ENCODE data around the gene LEF1.
"Not testable (repeated sequence)": the region's sequence is repeated elsewhere in the genome, so short reads cannot be mapped to it uniquely, and the experiment has no call there.

The LEF1 gene

DNA sequence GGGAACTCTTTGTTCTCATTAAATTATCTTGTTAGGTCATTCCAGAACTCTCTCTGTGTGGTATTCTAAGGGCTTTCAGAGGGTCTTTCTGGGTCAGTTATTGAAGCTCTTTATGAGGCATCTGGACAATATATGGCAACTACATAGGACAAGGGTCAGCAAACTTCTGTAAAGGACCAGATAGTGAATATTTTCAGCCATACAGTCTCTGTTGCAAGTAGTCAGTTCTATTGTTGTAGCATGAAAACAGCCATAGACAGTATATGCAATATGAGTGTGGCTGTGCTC is 143.9 kb downstream of the LEF1 start:
- no peak for DNase-seq

DNA sequence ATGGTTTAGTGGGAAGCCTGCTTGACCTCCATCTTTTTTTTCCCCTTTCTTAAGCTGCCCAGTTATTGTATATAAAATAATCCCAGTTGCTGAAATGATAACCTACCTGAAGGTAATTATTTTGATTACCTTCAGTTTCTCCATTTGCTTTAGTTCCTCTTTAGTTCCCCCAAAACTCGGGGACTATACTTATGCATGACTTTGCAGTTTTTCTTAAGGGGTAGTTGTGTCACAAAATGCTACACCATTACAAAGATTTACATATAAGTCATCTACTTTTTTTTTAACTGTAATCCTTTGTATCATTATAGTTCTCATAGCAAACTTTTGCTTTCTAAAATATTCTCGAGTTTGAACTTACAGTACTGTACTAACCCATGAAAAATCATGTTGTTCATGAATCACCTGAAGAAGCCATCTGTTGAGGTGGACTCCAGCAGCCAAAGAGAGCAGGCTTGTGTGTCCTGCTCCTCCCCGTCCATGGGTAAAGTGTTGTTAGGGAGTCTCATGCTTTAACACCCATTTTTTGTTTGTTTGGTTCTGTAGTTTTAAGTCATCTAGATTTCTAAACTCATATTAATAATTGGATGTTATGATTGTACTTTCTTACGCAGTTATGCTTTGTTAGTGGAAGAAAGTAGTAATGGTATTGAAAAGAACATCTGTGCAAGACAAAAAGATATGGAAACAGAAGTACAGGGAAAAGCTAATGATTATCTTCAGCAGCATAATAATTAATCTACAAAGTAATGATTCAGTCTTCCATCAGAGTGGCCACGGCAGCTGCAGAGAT is 144.5 kb downstream of the LEF1 start:
- peak in 1 of 2 donors; percentile 47 for DNase-seq

DNA sequence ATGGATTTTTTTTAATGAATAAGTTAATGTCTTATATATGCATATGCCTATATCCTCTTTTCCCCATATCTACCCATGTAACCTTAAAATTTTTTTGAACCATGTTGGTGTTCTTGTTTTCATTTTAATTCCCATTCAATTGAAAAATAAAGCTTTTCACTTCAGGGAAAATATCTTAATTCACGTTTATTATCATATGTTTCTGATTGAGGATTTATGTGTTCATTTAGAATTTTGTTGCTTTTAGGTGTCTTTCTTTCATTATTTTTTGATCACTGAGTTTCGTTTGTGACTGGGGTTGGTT is 149.9 kb downstream of the LEF1 start:
- no peak for DNase-seq

DNA sequence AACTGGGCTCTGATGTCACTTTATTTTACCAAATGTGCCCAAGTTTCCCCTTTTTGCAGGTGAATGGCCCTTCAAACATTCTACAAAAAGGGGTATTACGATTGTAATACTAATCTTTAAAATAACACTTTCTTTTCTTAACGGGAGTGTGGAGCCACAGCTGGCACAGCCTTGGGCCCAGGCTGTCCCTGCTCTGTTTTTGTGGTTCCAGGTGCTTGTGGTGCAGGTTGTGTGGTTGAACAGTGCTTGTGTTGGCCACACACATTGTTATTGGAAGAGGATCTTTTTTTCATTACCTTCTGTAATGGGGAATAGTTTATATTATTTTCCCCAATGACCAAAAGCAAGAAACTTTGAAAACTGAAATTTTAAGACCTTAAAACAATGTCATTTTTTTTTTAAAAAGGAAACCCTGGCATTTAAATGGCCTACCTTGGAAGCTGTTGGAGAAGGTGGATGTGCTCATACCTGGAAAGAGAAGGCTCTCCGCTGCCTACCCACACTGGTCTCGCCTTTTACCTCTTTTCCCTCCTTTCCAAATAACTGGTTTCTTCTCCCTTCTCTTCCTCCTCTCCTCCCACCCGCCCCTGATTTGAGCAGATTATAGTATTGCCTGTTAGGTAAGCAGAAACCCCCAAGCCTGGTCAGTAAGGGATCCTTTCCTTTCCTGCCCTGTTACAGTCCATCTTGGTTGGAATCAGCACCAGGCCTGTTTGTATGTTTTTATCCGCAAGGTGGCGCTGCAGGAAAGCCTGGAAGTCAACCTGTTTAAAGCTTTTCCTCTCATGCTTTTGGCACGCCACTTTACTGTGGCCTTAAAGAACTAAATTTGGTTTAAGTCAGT is 150.5 kb downstream of the LEF1 start:
- DNase-seq = peak; percentile 37 to 46

DNA sequence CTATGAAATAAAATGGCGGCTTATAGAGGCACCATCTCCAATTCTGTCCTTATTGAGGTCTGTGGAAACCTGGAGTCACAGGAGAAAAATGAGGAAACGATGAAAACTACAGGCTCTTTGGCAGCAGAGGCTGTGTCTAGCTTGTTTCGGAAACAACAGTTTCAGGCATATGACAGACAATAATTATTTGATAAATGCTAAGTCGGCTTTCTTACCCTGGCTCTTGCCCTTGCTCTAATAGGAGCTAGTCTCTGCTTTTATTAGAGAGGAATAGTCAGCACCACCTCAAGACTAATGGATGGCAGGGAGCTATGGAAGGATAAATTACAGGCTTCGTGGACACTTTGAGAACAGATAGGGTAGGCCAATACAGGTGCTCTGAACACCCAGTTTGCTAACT is 154.8 kb downstream of the LEF1 start:
- DNase-seq = no peak

DNA sequence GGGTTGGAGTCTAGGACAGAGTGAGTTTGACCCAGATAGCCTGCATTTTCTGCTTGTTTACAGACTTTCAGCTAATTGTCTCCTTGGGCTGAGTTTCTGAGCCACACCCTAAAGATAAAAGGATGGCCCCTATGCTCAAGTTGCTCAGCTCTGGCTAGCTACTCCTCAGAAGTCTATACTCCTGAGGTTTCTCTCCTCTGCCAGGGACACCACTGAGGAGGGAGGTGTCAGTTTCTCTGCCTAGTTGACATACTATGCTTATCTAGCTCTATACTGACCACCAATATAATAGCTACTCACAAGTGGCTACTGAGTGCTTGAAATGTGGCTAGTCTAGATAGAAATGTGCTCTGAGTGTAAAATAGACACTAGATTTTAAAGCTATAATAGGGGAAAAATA is 155.4 kb downstream of the LEF1 start:
- DNase-seq = no peak

DNA sequence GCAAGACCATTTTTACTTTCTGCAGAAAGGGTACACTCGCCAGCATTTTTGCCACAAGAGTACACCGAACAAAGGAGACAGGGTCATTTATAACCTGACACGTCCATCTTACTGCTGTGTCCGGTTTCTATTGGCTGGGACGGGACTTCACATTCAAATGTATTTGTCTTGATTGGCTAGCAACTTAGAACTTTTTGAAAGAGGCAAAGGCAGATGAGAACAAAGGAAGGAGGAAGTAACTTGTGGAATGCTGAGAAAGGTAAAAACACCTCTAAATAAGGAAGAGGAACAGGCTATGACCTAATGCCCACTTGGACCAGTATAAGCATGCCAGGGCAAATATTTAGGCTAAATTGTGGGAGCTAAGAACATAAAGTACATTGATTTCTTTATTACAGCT is 156.3 kb downstream of the LEF1 start:
- not testable (repeated sequence) for DNase-seq

DNA sequence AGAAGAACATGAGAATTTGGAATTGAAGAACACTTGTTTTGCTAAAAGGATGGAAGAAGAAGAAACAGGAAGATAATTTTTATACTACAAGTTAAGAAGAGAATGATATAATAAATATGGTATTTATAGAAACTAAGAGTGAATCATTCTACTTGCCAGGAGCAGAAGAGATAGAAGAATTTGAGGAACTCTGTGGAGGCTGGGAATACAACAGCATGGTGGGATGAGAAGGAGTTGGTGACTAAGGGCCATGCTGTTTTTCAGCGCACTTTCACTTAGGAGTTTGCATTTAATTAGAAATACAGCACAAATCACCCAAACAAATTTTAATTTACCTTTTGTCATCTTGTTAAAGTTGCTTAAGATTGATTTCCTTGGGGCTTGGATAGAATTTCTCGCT is 158.6 kb downstream of the LEF1 start:
- DNase-seq = no peak

DNA sequence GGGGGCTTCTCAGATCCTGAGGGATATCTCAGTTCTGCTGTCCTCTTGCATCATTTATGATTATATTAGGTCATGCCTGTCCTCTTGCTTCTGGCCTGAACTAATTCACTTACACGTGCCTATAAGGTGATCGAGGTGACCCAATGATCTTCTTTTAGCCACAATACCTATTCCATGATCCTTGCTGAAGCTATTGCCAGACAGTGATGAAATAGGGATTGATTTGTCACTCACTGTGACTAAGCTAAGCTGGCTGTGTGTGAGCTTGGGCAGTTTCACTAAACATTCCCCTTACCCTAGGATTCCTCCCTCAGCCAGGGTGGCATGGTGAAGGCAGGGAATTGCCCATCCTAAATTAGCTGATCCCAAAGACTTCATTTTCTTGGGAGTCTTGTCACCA is 160.0 kb downstream of the LEF1 start:
- no peak for DNase-seq

DNA sequence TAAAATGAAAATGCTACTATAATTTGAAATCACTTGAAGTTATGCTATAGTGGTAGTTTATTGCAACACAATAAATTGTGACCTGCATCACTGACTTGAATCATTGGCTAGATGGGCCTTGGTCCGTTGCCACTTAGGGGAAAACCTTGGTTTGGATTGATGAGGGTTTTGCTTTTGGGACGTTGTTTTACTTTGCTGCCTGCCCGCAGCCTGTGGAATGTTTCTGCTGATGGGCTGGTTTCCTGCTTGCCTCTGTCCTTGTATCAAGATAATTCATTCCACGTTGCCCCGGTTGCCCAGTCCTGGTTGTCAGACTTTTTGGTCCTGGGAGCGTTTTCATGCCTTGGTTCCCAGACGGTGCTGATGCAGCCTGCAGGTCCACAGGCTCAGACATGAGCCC is 160.7 kb downstream of the LEF1 start:
- DNase-seq = no peak

DNA sequence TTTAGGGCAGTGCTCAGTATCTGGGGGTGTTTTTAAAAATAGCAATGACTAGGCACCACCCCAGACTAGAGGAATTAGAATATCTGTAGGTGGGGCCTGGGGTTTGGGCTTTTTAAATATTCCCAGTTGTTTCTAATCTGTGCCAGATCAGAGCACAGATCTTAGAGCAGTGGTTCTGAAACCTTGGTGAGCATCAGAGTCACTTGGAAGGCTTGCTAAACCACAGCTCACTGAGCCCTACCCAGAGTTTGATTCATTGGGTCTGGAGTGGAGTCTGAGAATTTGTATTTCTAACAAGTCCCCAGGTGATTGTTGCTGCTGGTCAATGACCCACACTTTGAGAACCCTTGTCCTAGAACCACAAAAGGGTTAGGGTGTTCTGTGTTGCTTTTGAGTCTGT is 162.4 kb downstream of the LEF1 start:
- no peak for DNase-seq

DNA sequence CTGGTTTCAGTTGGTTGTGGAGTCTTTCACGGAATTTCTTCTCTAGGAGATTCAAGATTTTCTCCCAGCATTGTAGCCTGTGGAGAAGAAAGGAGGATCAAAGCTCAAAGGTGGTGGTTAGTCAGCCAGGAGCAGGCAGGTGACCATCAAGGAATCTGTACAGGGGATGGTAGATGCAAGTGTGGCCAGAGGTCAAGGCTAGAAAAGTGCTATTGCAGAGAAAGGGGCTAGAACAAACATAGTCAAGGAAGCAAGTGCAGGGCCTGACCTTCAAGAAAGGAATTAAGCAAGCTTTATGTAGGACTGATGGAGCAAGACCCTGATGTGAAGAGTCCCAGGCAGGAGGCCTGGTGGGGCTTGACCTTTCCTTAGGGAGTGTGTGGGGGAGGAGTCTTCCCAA is 162.9 kb downstream of the LEF1 start:
- no peak for DNase-seq

DNA sequence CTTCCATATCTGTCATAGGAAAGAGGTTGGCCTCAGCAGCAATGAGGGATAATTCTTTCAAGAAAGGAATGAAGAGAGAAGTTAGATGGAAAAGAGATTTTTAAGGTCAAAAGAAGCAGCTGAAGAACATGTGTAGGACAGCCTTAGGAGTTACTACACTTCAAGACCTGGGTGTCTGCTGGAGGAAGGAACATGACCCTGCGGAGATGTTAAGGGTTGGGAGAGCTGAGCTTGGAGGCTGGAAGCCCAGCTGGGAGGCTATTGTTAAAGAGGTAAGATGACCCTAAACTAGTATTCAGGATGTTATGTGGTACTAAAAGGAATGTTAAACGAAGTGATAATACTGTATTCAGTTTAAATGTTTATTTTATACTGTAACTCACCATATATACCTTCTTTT is 164.1 kb downstream of the LEF1 start:
- DNase-seq = no peak

DNA sequence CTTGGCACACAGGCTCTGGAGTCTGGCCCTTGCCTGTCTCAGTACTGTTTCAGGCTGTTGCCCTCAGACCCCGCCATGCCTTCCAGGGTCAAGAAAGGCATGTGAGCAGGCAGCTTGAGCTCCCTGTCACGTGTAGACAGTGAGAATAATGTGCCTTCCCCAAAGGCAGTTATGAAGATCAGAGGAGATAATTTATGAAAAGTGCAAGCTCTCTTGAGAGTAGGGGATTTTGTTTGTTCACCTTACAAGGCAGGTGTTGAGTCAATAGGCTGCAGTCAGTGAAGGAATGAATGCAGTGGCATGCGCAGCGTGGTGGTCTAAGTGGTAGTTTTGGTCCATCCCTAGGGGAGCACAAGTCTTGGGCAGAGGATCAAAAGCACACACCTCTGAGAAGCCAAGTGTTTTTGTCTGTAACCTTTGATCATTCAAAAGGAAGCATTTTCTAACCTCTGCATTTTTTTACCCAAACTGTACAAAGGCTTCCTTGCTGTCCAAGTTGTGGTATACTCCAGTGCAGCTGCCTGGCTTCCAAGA is 164.7 kb downstream of the LEF1 start:
- DNase-seq = no peak

DNA sequence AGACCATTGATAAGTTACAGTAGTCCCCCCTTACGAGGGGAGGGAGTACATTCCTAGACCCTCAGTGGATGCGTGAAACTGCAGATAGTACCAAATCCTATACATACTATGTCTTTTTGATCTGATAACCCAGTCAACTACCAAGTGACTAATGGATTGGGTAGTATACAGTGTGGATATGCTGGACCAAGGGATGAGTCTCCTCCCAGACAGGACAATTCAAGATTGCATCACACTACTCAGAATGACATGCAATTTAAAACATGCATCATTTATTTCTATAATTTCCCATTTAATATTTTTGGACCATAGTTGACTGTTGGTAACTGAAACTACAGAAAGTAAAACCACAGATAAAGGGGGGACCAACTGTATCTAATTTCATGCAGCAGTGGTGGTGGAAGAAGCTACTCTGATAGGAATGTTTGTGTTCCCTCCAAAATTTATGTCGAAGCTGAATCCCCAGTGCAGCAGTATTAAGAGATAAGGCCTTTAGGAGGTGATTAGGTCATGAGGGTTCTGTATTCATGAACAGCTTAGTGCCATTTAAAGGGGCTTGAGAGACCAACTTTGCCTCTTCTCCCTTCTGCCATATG is 167.1 kb downstream of the LEF1 start:
- DNase-seq = no peak

DNA sequence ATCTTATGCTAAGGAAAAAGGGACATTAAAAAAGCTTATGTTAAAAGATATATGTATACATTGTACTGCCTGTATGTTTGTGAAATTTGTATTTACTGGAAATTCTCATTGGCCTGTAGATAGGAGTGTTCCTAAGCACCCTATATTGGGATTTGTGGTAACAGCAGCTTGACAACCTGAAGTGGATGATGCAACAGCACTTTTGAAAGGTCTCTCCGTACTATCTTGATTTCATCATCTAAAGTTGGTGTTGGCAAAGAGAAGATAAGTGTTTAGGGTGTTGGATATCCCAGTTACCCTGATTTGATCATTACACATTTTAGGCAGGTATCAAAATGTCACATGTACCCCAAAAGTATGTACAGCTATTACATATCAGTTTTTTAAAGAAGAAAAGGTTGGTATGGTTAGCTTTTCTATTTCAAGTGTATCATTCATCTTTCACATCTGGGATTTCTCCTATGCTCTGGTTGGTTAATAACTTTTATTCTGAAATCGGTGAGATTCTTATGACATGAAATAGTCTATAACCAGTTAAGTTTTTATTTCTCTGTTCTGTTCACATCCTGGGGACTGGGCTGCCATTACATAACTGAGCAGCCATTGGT is 168.7 kb downstream of the LEF1 start:
- DNase-seq = no peak

DNA sequence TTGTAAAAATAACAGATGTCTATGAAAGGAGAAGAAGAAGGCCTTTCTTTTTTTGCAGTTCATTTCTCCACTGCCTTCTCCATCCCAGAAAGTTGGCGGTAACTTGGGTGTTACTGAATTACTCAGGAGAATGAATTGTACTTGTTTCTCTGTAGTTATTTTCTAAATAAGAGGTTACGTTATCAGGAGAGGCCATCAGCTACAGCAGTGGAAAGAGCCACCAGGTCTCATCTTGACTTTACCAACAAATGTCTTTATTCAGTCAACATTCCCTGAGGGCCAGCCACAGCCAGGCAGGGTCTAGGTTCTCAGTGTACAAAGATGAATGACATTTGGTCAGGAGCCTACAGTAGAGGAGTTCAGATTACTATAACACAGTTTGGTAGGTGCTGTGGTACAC is 170.9 kb downstream of the LEF1 start:
- no peak for DNase-seq

Data from bone marrow (tissue), 2 donors.